Pons (tissue), 1 donor: ENCODE data around the gene KRT78.

Source experiments
- DNase-seq: peaks from one replicate; pipeline ENCODE4 v3.0.0-alpha.2; 2016; ENCODE audit warnings: low spot score

The KRT78 gene

GRCh38 chr12:52812073-52812400 is 36.8 kb downstream of the KRT78 start:
- no peak for DNase-seq

- DNase-seq = no peak
Observed at GRCh38 chr12:52811191-52812072, 37.4 kb downstream of the KRT78 start.

GRCh38 chr12:52810554-52810953 is 38.2 kb downstream of the KRT78 start:
- DNase-seq = no peak

- no peak for DNase-seq
Observed at GRCh38 chr12:52809166-52809565, 39.6 kb downstream of the KRT78 start.

- no peak for DNase-seq
Observed at GRCh38 chr12:52808573-52809160, 40.1 kb downstream of the KRT78 start.

GRCh38 chr12:52807544-52808470 is 41.0 kb downstream of the KRT78 start:
- DNase-seq = no peak

GRCh38 chr12:52806821-52807543 is 41.8 kb downstream of the KRT78 start:
- DNase-seq = no peak

- no peak for DNase-seq
Observed at GRCh38 chr12:52806169-52806811, 42.5 kb downstream of the KRT78 start.

- DNase-seq = no peak
Observed at GRCh38 chr12:52805739-52806138, 43.1 kb downstream of the KRT78 start.

GRCh38 chr12:52805000-52805399 is 43.8 kb downstream of the KRT78 start:
- DNase-seq = no peak

- no peak for DNase-seq
Observed at GRCh38 chr12:52802442-52802841, 46.4 kb downstream of the KRT78 start.

- DNase-seq = no peak
Observed at GRCh38 chr12:52801773-52802172, 47.0 kb downstream of the KRT78 start.

- no peak for DNase-seq
Observed at GRCh38 chr12:52800259-52800917, 48.4 kb downstream of the KRT78 start.

- no peak for DNase-seq
Observed at GRCh38 chr12:52799505-52800211, 49.1 kb downstream of the KRT78 start.

- DNase-seq = no peak
Observed at GRCh38 chr12:52798671-52799504, 49.9 kb downstream of the KRT78 start.

GRCh38 chr12:52798003-52798670 is 50.7 kb downstream of the KRT78 start:
- no peak for DNase-seq

GRCh38 chr12:52797529-52797894 is 51.3 kb downstream of the KRT78 start:
- no peak for DNase-seq

GRCh38 chr12:52796839-52797528 is 51.8 kb downstream of the KRT78 start:
- no peak for DNase-seq
